GM12875 (cell line): ENCODE measurements around the gene MXRA8.

Experiments
- H3K4me3 ChIP-seq: one replicate; pipeline ENCODE4 v1.5.1; 2011; ENCODE audit warnings: low read depth, low read length, control low read depth
- CTCF ChIP-seq: IDR thresholded peaks from 2 replicates; pipeline ENCODE4 v1.5.1; 2011; ENCODE audit warnings: low read depth, mild to moderate bottlenecking, control low read depth, inconsistent platforms, low read length, moderate library complexity, borderline replicate concordance; ENCODE audit not compliant: insufficient read depth

MXRA8 gene

GRCh38 chr1:1341549-1342021, 16.8 kb downstream of the MXRA8 start:
- no peak overlapping the region for H3K4me3 ChIP-seq

GRCh38 chr1:1340791-1341548, 17.4 kb downstream of the MXRA8 start:
- no peak for TF ChIP-seq CTCF
- H3K4me3 ChIP-seq = no peak overlapping the region

More at GRCh38 chr1:1341549-1342021, 16.8 kb downstream of the MXRA8 start:
- no peak for TF ChIP-seq CTCF

- no peak overlapping the region for H3K4me3 ChIP-seq
- TF ChIP-seq CTCF = no peak
Observed at GRCh38 chr1:1340185-1340584, 18.2 kb downstream of the MXRA8 start.

- H3K4me3 ChIP-seq = no peak overlapping the region
- TF ChIP-seq CTCF = no peak
Observed at GRCh38 chr1:1338278-1338677, 20.1 kb downstream of the MXRA8 start.

- no peak overlapping the region for H3K4me3 ChIP-seq
- no peak for TF ChIP-seq CTCF
Observed at GRCh38 chr1:1337793-1338147, 20.6 kb downstream of the MXRA8 start.

GRCh38 chr1:1336931-1337792, 21.2 kb downstream of the MXRA8 start:
- no peak overlapping the region for H3K4me3 ChIP-seq
- no peak for TF ChIP-seq CTCF

GRCh38 chr1:1336446-1336845, 21.9 kb downstream of the MXRA8 start:
- no peak for TF ChIP-seq CTCF
- no peak overlapping the region for H3K4me3 ChIP-seq
